Measurements from ENCODE around the gene MACROD2. TPM values are rescaled to one million over a fixed set of nuclear protein-coding genes. Genes with fewer than 3 reads are reported as not detected.
"Not testable (repeated sequence)": the region's sequence is repeated elsewhere in the genome, so short reads cannot be mapped to it uniquely, and the experiment has no call there.

The MACROD2 gene
- total RNA-seq, 1 donor from 2014 or later = not detected

- intact Hi-C loops (cut with micrococcal nuclease) = no loop called here
- no peaks in the 10 kb centered on the region for H3K4me1 Mint-ChIP-seq (ENCODE audit: low read depth)
- peaks cover 6% of the 10 kb centered on the region for H3K9me3 Mint-ChIP-seq
- H3K36me3 Mint-ChIP-seq (ENCODE audit: low read depth) = no peaks in the 10 kb centered on the region
- H3K27ac Mint-ChIP-seq = no peak overlapping the region
- no peaks in the 10 kb centered on the region for H3K27me3 Mint-ChIP-seq (ENCODE audit: insufficient read depth)
- no peak overlapping the region for H3K4me3 Mint-ChIP-seq
- no peak for DNase-seq (ENCODE audit: low spot score)
These were observed 1781.6 kb downstream of the MACROD2 start for GRCh38 chr20:15776770-15777466.

GRCh38 chr20:15784020-15784419 is 1788.7 kb downstream of the MACROD2 start:
- Mint-ChIP-seq H3K27me3 (ENCODE audit: insufficient read depth) (no peaks in the 10 kb centered on the region), H3K36me3 (ENCODE audit: low read depth) (no peaks in the 10 kb centered on the region), H3K4me1 (ENCODE audit: low read depth) (no peaks in the 10 kb centered on the region), H3K27ac (no peak overlapping the region), H3K4me3 (no peak overlapping the region), H3K9me3 (peaks cover 4% of the 10 kb centered on the region)
- DNase-seq (ENCODE audit: low spot score) = no peak
- intact Hi-C loops (cut with micrococcal nuclease) = no loop called here

GRCh38 chr20:15789079-15789478 is 1793.8 kb downstream of the MACROD2 start:
- intact Hi-C loops (cut with micrococcal nuclease) = no loop called here
- DNase-seq (ENCODE audit: low spot score) = no peak
- no peak overlapping the region for H3K4me3 Mint-ChIP-seq
- no peaks in the 10 kb centered on the region for H3K4me1 Mint-ChIP-seq (ENCODE audit: low read depth)
- no peak overlapping the region for H3K27ac Mint-ChIP-seq
- H3K36me3 Mint-ChIP-seq (ENCODE audit: low read depth) = no peaks in the 10 kb centered on the region
- H3K27me3 Mint-ChIP-seq (ENCODE audit: insufficient read depth) = no peaks in the 10 kb centered on the region
- peaks cover 4% of the 10 kb centered on the region for H3K9me3 Mint-ChIP-seq

GRCh38 chr20:15792855-15793254 is 1797.5 kb downstream of the MACROD2 start:
- Mint-ChIP-seq H3K27ac (no peak overlapping the region), H3K4me3 (no peak overlapping the region), H3K9me3 (no peaks in the 10 kb centered on the region), H3K4me1 (ENCODE audit: low read depth) (no peaks in the 10 kb centered on the region), H3K36me3 (ENCODE audit: low read depth) (no peaks in the 10 kb centered on the region), H3K27me3 (ENCODE audit: insufficient read depth) (no peaks in the 10 kb centered on the region)
- intact Hi-C loops (cut with micrococcal nuclease) = loop anchor here (10.0 kb wide), 1 partner anchor 72 kb away; no protein-coding TSS in a partner anchor
- no peak for DNase-seq (ENCODE audit: low spot score)

GRCh38 chr20:15794409-15794808 is 1799.1 kb downstream of the MACROD2 start:
- H3K36me3 Mint-ChIP-seq (ENCODE audit: low read depth) = no peaks in the 10 kb centered on the region
- no peak overlapping the region for H3K27ac Mint-ChIP-seq
- H3K9me3 Mint-ChIP-seq = no peaks in the 10 kb centered on the region
- intact Hi-C loops (cut with micrococcal nuclease) = loop anchor here (10.0 kb wide), 1 partner anchor 70 kb away; no protein-coding TSS in a partner anchor
- DNase-seq (ENCODE audit: low spot score) = no peak
- no peak overlapping the region for H3K4me3 Mint-ChIP-seq
- H3K4me1 Mint-ChIP-seq (ENCODE audit: low read depth) = no peaks in the 10 kb centered on the region
- no peaks in the 10 kb centered on the region for H3K27me3 Mint-ChIP-seq (ENCODE audit: insufficient read depth)

GRCh38 chr20:15795305-15796019 is 1800.1 kb downstream of the MACROD2 start:
- no peaks in the 10 kb centered on the region for H3K4me1 Mint-ChIP-seq (ENCODE audit: low read depth)
- no peak overlapping the region for H3K27ac Mint-ChIP-seq
- no peak for DNase-seq (ENCODE audit: low spot score)
- H3K4me3 Mint-ChIP-seq = no peak overlapping the region
- H3K27me3 Mint-ChIP-seq (ENCODE audit: insufficient read depth) = no peaks in the 10 kb centered on the region
- intact Hi-C loops (cut with micrococcal nuclease) = loop anchor here (10.0 kb wide), 1 partner anchor 69 kb away; no protein-coding TSS in a partner anchor
- no peaks in the 10 kb centered on the region for H3K9me3 Mint-ChIP-seq
- no peaks in the 10 kb centered on the region for H3K36me3 Mint-ChIP-seq (ENCODE audit: low read depth)

- no peaks in the 10 kb centered on the region for H3K27me3 Mint-ChIP-seq (ENCODE audit: insufficient read depth)
- no peak overlapping the region for H3K27ac Mint-ChIP-seq
- H3K4me1 Mint-ChIP-seq (ENCODE audit: low read depth) = no peaks in the 10 kb centered on the region
- H3K36me3 Mint-ChIP-seq (ENCODE audit: low read depth) = no peaks in the 10 kb centered on the region
- DNase-seq (ENCODE audit: low spot score) = no peak
- intact Hi-C loops (cut with micrococcal nuclease) = loop anchor here (10.0 kb wide), 1 partner anchor 65 kb away; no protein-coding TSS in a partner anchor
- H3K4me3 Mint-ChIP-seq = no peak overlapping the region
- H3K9me3 Mint-ChIP-seq = peaks cover 3% of the 10 kb centered on the region
These were observed 1804.6 kb downstream of the MACROD2 start for GRCh38 chr20:15799871-15800270.

GRCh38 chr20:15802020-15802419 is 1806.7 kb downstream of the MACROD2 start:
- no peaks in the 10 kb centered on the region for H3K4me1 Mint-ChIP-seq (ENCODE audit: low read depth)
- H3K9me3 Mint-ChIP-seq = peaks cover 3% of the 10 kb centered on the region
- H3K27ac Mint-ChIP-seq = no peak overlapping the region
- DNase-seq (ENCODE audit: low spot score) = no peak
- H3K27me3 Mint-ChIP-seq (ENCODE audit: insufficient read depth) = no peaks in the 10 kb centered on the region
- intact Hi-C loops (cut with micrococcal nuclease) = no loop called here
- no peak overlapping the region for H3K4me3 Mint-ChIP-seq
- no peaks in the 10 kb centered on the region for H3K36me3 Mint-ChIP-seq (ENCODE audit: low read depth)

GRCh38 chr20:15805154-15805553 is 1809.8 kb downstream of the MACROD2 start:
- no peak overlapping the region for H3K4me3 Mint-ChIP-seq
- no peaks in the 10 kb centered on the region for H3K4me1 Mint-ChIP-seq (ENCODE audit: low read depth)
- H3K27ac Mint-ChIP-seq = no peak overlapping the region
- no peaks in the 10 kb centered on the region for H3K36me3 Mint-ChIP-seq (ENCODE audit: low read depth)
- peaks cover 7% of the 10 kb centered on the region for H3K9me3 Mint-ChIP-seq
- no peak for DNase-seq (ENCODE audit: low spot score)
- H3K27me3 Mint-ChIP-seq (ENCODE audit: insufficient read depth) = no peaks in the 10 kb centered on the region
- intact Hi-C loops (cut with micrococcal nuclease) = no loop called here

- H3K4me1 Mint-ChIP-seq (ENCODE audit: low read depth) = no peaks in the 10 kb centered on the region
These were observed 1810.8 kb downstream of the MACROD2 start for GRCh38 chr20:15806105-15806504.

GRCh38 chr20:15807271-15807670 is 1812.0 kb downstream of the MACROD2 start:
- no peaks in the 10 kb centered on the region for H3K4me1 Mint-ChIP-seq (ENCODE audit: low read depth)
- no peaks in the 10 kb centered on the region for H3K36me3 Mint-ChIP-seq (ENCODE audit: low read depth)
- no peak for DNase-seq (ENCODE audit: low spot score)
- peaks cover 7% of the 10 kb centered on the region for H3K9me3 Mint-ChIP-seq
- H3K27ac Mint-ChIP-seq = no peak overlapping the region
- no peaks in the 10 kb centered on the region for H3K27me3 Mint-ChIP-seq (ENCODE audit: insufficient read depth)
- H3K4me3 Mint-ChIP-seq = no peak overlapping the region
- intact Hi-C loops (cut with micrococcal nuclease) = no loop called here

More at GRCh38 chr20:15806105-15806504, 1810.8 kb downstream of the MACROD2 start:
- Mint-ChIP-seq H3K27me3 (ENCODE audit: insufficient read depth) (no peaks in the 10 kb centered on the region), H3K4me3 (no peak overlapping the region), H3K36me3 (ENCODE audit: low read depth) (no peaks in the 10 kb centered on the region), H3K27ac (no peak overlapping the region), H3K9me3 (peaks cover 7% of the 10 kb centered on the region)
- intact Hi-C loops (cut with micrococcal nuclease) = no loop called here
- DNase-seq (ENCODE audit: low spot score) = no peak

- intact Hi-C loops (cut with micrococcal nuclease); H3K4me3 Mint-ChIP-seq; H3K4me1 Mint-ChIP-seq (ENCODE audit: low read depth); H3K27me3 Mint-ChIP-seq (ENCODE audit: insufficient read depth); DNase-seq (ENCODE audit: low spot score); H3K9me3 Mint-ChIP-seq; H3K27ac Mint-ChIP-seq; H3K36me3 Mint-ChIP-seq (ENCODE audit: low read depth): not testable (repeated sequence)
These were observed 1812.5 kb downstream of the MACROD2 start for GRCh38 chr20:15807771-15808170.

GRCh38 chr20:15811951-15812350 is 1816.6 kb downstream of the MACROD2 start:
- intact Hi-C loops (cut with micrococcal nuclease) = no loop called here
- no peak for DNase-seq (ENCODE audit: low spot score)
- no peaks in the 10 kb centered on the region for H3K36me3 Mint-ChIP-seq (ENCODE audit: low read depth)
- H3K9me3 Mint-ChIP-seq = peaks cover 4% of the 10 kb centered on the region
- H3K27me3 Mint-ChIP-seq (ENCODE audit: insufficient read depth) = no peaks in the 10 kb centered on the region
- H3K27ac Mint-ChIP-seq = no peak overlapping the region
- no peaks in the 10 kb centered on the region for H3K4me1 Mint-ChIP-seq (ENCODE audit: low read depth)
- no peak overlapping the region for H3K4me3 Mint-ChIP-seq
